GM23338 (cell line): Measurements from ENCODE around the gene KCNIP1.

Source experiments
- CREB1 ChIP-seq: fragments of 250-450 bp; sonication (Bioruptor Pico); IDR thresholded peaks from 2 replicates; pipeline ENCODE4 v1.5.0; 2020; ENCODE audit warnings: low read depth, mild to moderate bottlenecking, moderate library complexity
- CTCF ChIP-seq, 2 experiments: fragments of 200-600 bp in 1 of 2; sonication (generic) in 1 of 2; conservative IDR thresholded peaks; 2 replicates each; pipeline versions ENCODE4 v1.5.1 to v1.6.1; 2016 to 2017; ENCODE audit warnings: antibody characterized with exemption in 2 of 2, low read depth in 2 of 2, mild to moderate bottlenecking in 2 of 2, moderate library complexity in 1 of 2
- ETS1 ChIP-seq: IDR thresholded peaks from 2 replicates; pipeline ENCODE4 v1.6.1; 2016; ENCODE audit warnings: antibody characterized with exemption
- EZH2 ChIP-seq: fragments of 200-600 bp; sonication (generic); IDR thresholded peaks from one replicate; pipeline ENCODE4 v1.8.0; 2017; ENCODE audit warnings: antibody characterized with exemption, mild to moderate bottlenecking, low read depth; ENCODE audit not compliant: unreplicated experiment
- JUNB ChIP-seq: IDR thresholded peaks from one replicate; pipeline ENCODE4 v1.6.1; 2016; ENCODE audit warnings: antibody characterized with exemption; ENCODE audit not compliant: unreplicated experiment
- NANOG ChIP-seq: IDR thresholded peaks from 2 replicates; pipeline ENCODE4 v1.6.1; 2016; ENCODE audit warnings: antibody characterized with exemption, borderline replicate concordance
- POLR2AphosphoS5 ChIP-seq: IDR thresholded peaks from 2 replicates; pipeline ENCODE4 v1.6.1; 2016; ENCODE audit warnings: antibody characterized with exemption, low read depth
- REST ChIP-seq: IDR thresholded peaks from one replicate; pipeline ENCODE4 v1.6.1; 2018; ENCODE audit warnings: antibody characterized with exemption; ENCODE audit not compliant: unreplicated experiment
- ZNF331 ChIP-seq: fragments of 250-450 bp; sonication (Bioruptor Pico); IDR thresholded peaks from 2 replicates; pipeline ENCODE4 v1.5.0; 2020; ENCODE audit warnings: low read depth, mild to moderate bottlenecking, moderate library complexity

- TF ChIP-seq CTCF (conservative IDR thresholded peaks at IDR 0.05; ENCODE audit: low read depth in 2 of 2) (no peak), ZNF331 (CRISPR knock-in tag) (no peak), EZH2 (no peak), CREB1 (no peak), POLR2AphosphoS5 (no peak), NANOG (no peak), JUNB (no peak), ETS1 (no peak), REST (no peak)
Observed at GRCh38 chr5:170638051-170638450, 134.2 kb downstream of the KCNIP1 start.
